ENCODE results near the gene ZNF277.

GRCh38 chr7:112195717-112196116 is 10.8 kb upstream of the ZNF277 start:
- TF ChIP-seq CTCF (IDR thresholded peaks at IDR 0.05) = no peak
- TF ChIP-seq POLR2A (IDR thresholded peaks at IDR 0.05) = no peak
